ENCODE results near the gene NUP85.
"Not testable (repeated sequence)": the region's sequence is repeated elsewhere in the genome, so short reads cannot be mapped to it uniquely, and the experiment has no call there.

- TF ChIP-seq POLR2AphosphoS5 (IDR thresholded peaks at IDR 0.05; ENCODE audit: low read depth, low read length); CTCF (IDR thresholded peaks at IDR 0.05); SIN3A (IDR thresholded peaks at IDR 0.05; ENCODE audit: borderline replicate concordance, insufficient read depth, low read depth, low read length); TCF7L2 (IDR thresholded peaks at IDR 0.05; ENCODE audit: low read depth, low read length): not testable (repeated sequence)
- TF ChIP-seq, protein P1, sequence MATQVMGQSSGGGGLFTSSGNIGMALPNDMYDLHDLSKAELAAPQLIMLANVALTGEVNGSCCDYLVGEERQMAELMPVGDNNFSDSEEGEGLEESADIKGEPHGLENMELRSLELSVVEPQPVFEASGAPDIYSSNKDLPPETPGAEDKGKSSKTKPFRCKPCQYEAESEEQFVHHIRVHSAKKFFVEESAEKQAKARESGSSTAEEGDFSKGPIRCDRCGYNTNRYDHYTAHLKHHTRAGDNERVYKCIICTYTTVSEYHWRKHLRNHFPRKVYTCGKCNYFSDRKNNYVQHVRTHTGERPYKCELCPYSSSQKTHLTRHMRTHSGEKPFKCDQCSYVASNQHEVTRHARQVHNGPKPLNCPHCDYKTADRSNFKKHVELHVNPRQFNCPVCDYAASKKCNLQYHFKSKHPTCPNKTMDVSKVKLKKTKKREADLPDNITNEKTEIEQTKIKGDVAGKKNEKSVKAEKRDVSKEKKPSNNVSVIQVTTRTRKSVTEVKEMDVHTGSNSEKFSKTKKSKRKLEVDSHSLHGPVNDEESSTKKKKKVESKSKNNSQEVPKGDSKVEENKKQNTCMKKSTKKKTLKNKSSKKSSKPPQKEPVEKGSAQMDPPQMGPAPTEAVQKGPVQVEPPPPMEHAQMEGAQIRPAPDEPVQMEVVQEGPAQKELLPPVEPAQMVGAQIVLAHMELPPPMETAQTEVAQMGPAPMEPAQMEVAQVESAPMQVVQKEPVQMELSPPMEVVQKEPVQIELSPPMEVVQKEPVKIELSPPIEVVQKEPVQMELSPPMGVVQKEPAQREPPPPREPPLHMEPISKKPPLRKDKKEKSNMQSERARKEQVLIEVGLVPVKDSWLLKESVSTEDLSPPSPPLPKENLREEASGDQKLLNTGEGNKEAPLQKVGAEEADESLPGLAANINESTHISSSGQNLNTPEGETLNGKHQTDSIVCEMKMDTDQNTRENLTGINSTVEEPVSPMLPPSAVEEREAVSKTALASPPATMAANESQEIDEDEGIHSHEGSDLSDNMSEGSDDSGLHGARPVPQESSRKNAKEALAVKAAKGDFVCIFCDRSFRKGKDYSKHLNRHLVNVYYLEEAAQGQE (IDR thresholded peaks at IDR 0.05; ENCODE audit: insufficient read depth in 1 of 2, low read depth in 2 of 2, low read length in 1 of 2): not testable (repeated sequence)
Observed at GRCh38 chr17:75164606-75165005, 40.9 kb upstream of the NUP85 start.
